Astrocyte of the spinal cord (primary cell): ENCODE data around the gene NR3C2.
A peak's percentile ranks its signal among the peaks of the same experiment; 100 is the strongest.

Experiments used
- DNase-seq: peaks from one replicate; pipeline ENCODE4 v3.0.0; 2011; ENCODE audit warnings: low read depth, low spot score
- H3K4me3 ChIP-seq: 2 replicates; pipeline ENCODE4 v1.5.1; 2011; ENCODE audit warnings: low read depth, mild to moderate bottlenecking, low read length, moderate library complexity
- in situ Hi-C: cut with HindIII; loops from 2 replicates; pipeline ENCODE4 v1.10.0; 2017; ENCODE audit warnings: low sequenced_read_pairs
- TF ChIP-seq, protein P1 (sequence below): IDR thresholded peaks from 2 replicates; pipeline ENCODE4 v1.5.1; 2012; ENCODE audit warnings: low read depth, mild to moderate bottlenecking, low read length, inconsistent platforms

NR3C2 gene

DNA sequence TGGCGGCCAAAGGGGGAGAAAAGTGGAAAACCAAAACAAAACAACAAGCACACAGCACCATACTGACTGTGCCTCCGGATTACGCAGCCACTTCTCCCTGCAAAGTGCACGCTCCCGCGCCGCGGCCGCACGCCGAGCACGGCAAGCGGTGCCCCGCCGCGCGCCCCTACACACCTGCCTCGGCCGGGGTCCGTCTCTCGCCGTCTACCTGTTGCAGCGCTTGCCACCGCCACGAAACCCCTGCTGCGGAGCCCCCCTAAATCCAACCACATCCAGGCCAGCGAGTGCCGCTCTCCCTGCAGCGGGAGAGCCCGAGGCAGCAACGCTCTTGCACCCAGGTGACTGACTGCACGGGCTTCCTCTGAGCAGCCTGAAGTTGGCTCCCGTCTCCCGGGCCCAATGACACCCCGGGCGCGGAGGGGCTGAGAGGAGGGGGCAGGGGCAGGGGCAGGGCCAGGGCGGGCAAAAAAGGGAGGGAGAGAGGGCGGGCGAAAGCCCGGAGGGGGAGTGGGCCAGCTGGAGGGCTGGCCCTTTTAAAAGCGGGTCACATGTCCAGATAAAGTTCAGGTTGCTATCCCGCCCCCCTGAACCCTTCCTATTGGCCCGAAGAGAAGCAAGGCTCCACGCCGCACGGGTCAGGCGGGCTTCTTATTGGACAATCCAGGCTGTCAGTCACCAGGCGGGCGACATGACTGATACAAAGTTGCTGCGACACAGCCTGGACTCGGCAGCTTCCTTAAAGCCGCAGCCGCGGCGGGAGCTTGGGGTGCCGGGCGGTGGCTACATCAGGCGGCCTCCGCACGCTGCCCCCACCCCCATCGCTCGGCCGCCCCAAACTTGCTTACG is at the start of gene NR3C2:
Gene NR3C2, minus strand, starts transcription at position 429 of the 846 bp plus-strand sequence.
- H3K4me3 ChIP-seq: peak within 1 kb of the TSS; percentile 72
- in situ Hi-C loops: no loop called here
- TF ChIP-seq, protein P1, sequence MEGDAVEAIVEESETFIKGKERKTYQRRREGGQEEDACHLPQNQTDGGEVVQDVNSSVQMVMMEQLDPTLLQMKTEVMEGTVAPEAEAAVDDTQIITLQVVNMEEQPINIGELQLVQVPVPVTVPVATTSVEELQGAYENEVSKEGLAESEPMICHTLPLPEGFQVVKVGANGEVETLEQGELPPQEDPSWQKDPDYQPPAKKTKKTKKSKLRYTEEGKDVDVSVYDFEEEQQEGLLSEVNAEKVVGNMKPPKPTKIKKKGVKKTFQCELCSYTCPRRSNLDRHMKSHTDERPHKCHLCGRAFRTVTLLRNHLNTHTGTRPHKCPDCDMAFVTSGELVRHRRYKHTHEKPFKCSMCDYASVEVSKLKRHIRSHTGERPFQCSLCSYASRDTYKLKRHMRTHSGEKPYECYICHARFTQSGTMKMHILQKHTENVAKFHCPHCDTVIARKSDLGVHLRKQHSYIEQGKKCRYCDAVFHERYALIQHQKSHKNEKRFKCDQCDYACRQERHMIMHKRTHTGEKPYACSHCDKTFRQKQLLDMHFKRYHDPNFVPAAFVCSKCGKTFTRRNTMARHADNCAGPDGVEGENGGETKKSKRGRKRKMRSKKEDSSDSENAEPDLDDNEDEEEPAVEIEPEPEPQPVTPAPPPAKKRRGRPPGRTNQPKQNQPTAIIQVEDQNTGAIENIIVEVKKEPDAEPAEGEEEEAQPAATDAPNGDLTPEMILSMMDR: no peak
- DNase-seq: peak; percentile 97

DNA sequence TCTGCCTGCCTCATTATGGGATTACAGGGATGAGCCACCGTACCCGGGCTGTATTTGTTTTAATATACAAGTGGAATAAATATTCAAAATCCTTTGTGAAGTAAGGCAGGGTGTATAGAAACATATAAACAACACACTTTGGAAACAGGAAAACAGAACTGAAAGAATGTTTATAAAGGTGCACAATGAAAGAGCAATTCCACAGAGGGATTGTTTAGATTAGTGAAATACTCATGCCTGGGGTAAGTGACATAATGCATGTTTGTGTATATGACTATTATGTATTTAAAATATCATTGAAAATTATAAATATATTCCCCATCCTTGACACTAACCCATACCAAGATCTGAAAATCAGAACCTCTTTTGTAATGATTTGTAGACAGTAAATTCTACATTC is 45.0 kb upstream of the NR3C2 start:
- in situ Hi-C loops: no loop called here
- TF ChIP-seq, protein P1: no peak
- H3K4me3 ChIP-seq: no peak overlapping the region
- no peak for DNase-seq

DNA sequence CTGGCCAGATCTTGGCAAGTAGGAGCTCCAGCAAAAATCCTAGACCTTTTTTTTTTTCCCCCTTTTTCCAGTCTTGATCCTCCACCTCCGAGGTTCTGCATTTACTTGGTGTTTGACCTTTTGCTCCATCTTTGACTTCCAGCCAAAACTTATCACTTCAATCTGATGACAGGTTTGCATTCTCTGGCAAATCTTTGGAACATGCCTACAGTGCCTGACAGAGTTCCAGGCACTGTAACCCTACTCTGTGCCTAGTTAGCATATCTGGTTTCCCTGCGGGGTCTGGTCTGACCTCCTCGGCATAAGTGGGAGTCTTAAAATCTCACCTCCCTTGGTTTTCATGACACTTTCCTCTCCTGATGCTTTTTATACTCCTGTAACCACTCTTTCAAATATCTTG is 39.4 kb upstream of the NR3C2 start:
- no peak overlapping the region for H3K4me3 ChIP-seq
- no peak for DNase-seq
- in situ Hi-C loops: no loop called here
- TF ChIP-seq, protein P1: no peak

DNA sequence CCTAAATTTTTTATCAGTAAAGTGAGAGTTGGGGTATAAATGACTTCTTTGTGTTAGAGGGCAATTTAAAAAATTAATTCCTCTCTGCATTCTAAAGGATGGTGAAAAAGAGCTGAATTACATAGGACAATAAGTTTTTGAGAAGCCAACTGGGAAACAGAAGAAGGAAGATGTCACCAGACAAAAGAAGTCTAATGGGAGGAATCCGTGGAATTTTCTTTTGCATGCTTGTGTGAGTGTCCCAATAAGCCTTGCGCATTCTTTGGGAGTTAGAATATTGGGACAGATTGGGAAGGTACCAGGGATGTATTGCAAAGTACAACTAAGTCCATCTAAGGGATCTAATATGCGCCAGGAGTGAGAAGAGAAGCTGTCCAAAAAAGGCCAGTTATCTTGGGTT is 35.1 kb upstream of the NR3C2 start:
- TF ChIP-seq, protein P1: no peak
- in situ Hi-C loops: no loop called here
- DNase-seq: no peak
- H3K4me3 ChIP-seq: no peak overlapping the region

DNA sequence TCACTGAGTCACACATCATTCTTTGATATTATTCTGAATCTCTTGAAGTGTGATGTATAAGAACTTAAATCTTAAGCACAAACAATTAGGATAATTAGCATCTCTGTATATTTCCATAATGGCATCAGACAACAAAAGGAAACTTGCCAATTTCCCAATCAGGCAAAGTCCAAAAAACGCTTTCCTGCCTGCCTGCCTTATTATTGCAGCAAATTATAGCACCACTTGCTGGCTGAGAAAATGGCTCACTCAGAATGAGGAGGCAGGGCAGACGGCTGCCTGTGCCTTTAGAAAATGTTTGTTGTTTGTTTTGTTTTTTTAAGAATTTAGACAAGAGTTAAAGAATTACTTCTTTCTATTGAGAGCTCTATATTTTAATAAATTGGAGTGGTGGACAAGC is 27.7 kb upstream of the NR3C2 start:
- TF ChIP-seq, protein P1: no peak
- no peak overlapping the region for H3K4me3 ChIP-seq
- in situ Hi-C loops: no loop called here
- no peak for DNase-seq

DNA sequence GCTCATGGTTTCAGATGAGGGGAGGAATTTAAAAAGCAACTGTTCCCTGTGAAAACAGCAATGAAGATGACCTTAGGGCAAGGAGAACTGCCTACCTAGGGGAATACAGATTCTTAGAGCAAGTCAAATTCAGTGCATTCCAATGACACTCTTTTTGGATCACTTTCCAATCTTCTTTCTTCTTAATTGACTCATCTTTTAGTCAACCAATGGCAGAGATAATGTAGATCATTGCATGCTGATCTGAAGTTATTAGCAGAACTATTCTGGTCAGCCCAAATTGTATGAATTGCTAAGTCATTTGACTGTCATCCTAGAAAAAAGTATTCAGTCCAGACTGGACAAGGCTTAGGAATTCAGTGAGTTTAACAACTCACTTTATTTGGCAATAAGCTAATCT is 12.6 kb upstream of the NR3C2 start:
- no peak overlapping the region for H3K4me3 ChIP-seq
- DNase-seq: no peak
- TF ChIP-seq, protein P1: no peak
- in situ Hi-C loops: no loop called here
